SK-N-MC (cell line): ENCODE results near the gene PHLPP2.

ENCODE experiments used
- EZH2 ChIP-seq: fragments of 200-600 bp; sonication (generic); IDR thresholded peaks from one replicate; pipeline ENCODE4 v1.6.1; 2017; ENCODE audit warnings: antibody characterized with exemption
- FOXP2 ChIP-seq: optimal IDR thresholded peaks from 2 replicates; pipeline ENCODE3; 2011; ENCODE audit warnings: mild to moderate bottlenecking, moderate library complexity; ENCODE audit not compliant: insufficient read depth; ENCODE audit errors: extremely low read length, control extremely low read depth
- POLR2AphosphoS5 ChIP-seq: IDR thresholded peaks from 2 replicates; pipeline ENCODE4 v1.6.1; 2012; ENCODE audit warnings: mild to moderate bottlenecking, low read depth, low read length, borderline replicate concordance

GRCh38 chr16:71648162-71648561, 76.3 kb downstream of the PHLPP2 start:
- TF ChIP-seq POLR2AphosphoS5 = no peak
- no peak for TF ChIP-seq EZH2
- no peak for TF ChIP-seq FOXP2
